GM23338 (cell line): ENCODE measurements around the gene PGM1. TPM values are rescaled to one million over a fixed set of nuclear protein-coding genes. Genes with fewer than 3 reads are reported as not detected.

Experiments
- ATAC-seq: fragments of 200-7000 bp; cut with Tn5 transposase; 3 replicates; pipeline ENCODE4 v1.9.1; 2020
- DNase-seq: peaks from one replicate; pipeline ENCODE4 v3.0.0-alpha.2; 2015; ENCODE audit warnings: low spot score
- H2AFZ ChIP-seq: fragments of 200-600 bp; sonication (generic); 2 replicates; pipeline ENCODE4 v1.8.0; 2016; ENCODE audit warnings: antibody characterized with exemption, mild to moderate bottlenecking, moderate library complexity
- H3F3A ChIP-seq: fragments of 200-600 bp; sonication (generic); replicated peaks from 2 replicates; pipeline ENCODE4 v1.8.0; 2017; ENCODE audit warnings: antibody characterized with exemption, mixed run types, low read depth
- H3K27ac ChIP-seq: fragments of 200-600 bp; sonication (generic); 2 replicates; pipeline ENCODE4 v1.6.1; 2016; ENCODE audit warnings: low read depth
- H3K27me3 ChIP-seq: fragments of 200-600 bp; sonication (generic); 2 replicates; pipeline ENCODE4 v1.8.0; 2016; ENCODE audit warnings: mild to moderate bottlenecking, mixed run types, moderate library complexity; ENCODE audit not compliant: insufficient read depth
- H3K36me3 ChIP-seq: fragments of 200-600 bp; sonication (generic); 2 replicates; pipeline ENCODE4 v1.8.0; 2016; ENCODE audit warnings: mild to moderate bottlenecking; ENCODE audit not compliant: insufficient read depth
- H3K4me1 ChIP-seq: fragments of 200-600 bp; sonication (generic); 2 replicates; pipeline ENCODE4 v1.8.0; 2016; ENCODE audit warnings: mild to moderate bottlenecking, moderate library complexity; ENCODE audit not compliant: insufficient read depth
- H3K4me2 ChIP-seq: fragments of 200-600 bp; sonication (generic); 2 replicates; pipeline ENCODE4 v1.7.1; 2017; ENCODE audit warnings: mixed run types
- H3K4me3 ChIP-seq: fragments of 200-600 bp; sonication (generic); 2 replicates; pipeline ENCODE4 v1.6.1; 2016; ENCODE audit warnings: mixed run types
- H3K79me2 ChIP-seq: fragments of 200-600 bp; sonication (generic); replicated peaks from 2 replicates; pipeline ENCODE4 v1.8.0; 2017; ENCODE audit warnings: mild to moderate bottlenecking; ENCODE audit not compliant: insufficient read depth
- H3K9me2 ChIP-seq: fragments of 200-600 bp; sonication (generic); 2 replicates; pipeline ENCODE4 v1.8.0; 2017; ENCODE audit not compliant: insufficient read depth
- H4K20me1 ChIP-seq: fragments of 200-600 bp; sonication (generic); replicated peaks from 2 replicates; pipeline ENCODE4 v1.8.0; 2017; ENCODE audit warnings: mild to moderate bottlenecking; ENCODE audit not compliant: insufficient read depth
- H3K27ac Mint-ChIP-seq: 2 replicates; pipeline ENCODE4 v1.8.0; 2020; ENCODE audit warnings: inconsistent platforms, mild to moderate bottlenecking, moderate library complexity, mixed read lengths
- H3K27me3 Mint-ChIP-seq: 3 replicates; pipeline ENCODE4 v1.8.0; 2022; ENCODE audit warnings: low read depth, mild to moderate bottlenecking, moderate library complexity, mixed read lengths, inconsistent platforms; ENCODE audit not compliant: insufficient read depth, poor library complexity
- H3K36me3 Mint-ChIP-seq: 3 replicates; pipeline ENCODE4 v1.8.0; 2021; ENCODE audit warnings: low read depth, mild to moderate bottlenecking, inconsistent platforms, moderate library complexity, mixed read lengths
- H3K4me1 Mint-ChIP-seq: 3 replicates; pipeline ENCODE4 v1.8.0; 2020; ENCODE audit warnings: mild to moderate bottlenecking, inconsistent platforms, mixed read lengths
- H3K4me3 Mint-ChIP-seq: 3 replicates; pipeline ENCODE4 v1.8.0; 2021; ENCODE audit warnings: moderate library complexity, mild to moderate bottlenecking, inconsistent platforms, mixed read lengths
- H3K9me3 Mint-ChIP-seq: 3 replicates; pipeline ENCODE4 v1.8.0; 2020; ENCODE audit warnings: moderate library complexity, mild to moderate bottlenecking, inconsistent platforms, mixed read lengths
- CREB1 ChIP-seq: fragments of 250-450 bp; sonication (Bioruptor Pico); IDR thresholded peaks from 2 replicates; pipeline ENCODE4 v1.5.0; 2020; ENCODE audit warnings: low read depth, mild to moderate bottlenecking, moderate library complexity
- ETS1 ChIP-seq: IDR thresholded peaks from 2 replicates; pipeline ENCODE4 v1.6.1; 2016; ENCODE audit warnings: antibody characterized with exemption
- EZH2 ChIP-seq: fragments of 200-600 bp; sonication (generic); IDR thresholded peaks from one replicate; pipeline ENCODE4 v1.8.0; 2017; ENCODE audit warnings: antibody characterized with exemption, mild to moderate bottlenecking, low read depth; ENCODE audit not compliant: unreplicated experiment
- EZH2phosphoT487 ChIP-seq: fragments of 200-600 bp; sonication (generic); IDR thresholded peaks from one replicate; pipeline ENCODE4 v1.8.1; 2018; ENCODE audit warnings: antibody characterized with exemption; ENCODE audit not compliant: unreplicated experiment
- JUNB ChIP-seq: IDR thresholded peaks from one replicate; pipeline ENCODE4 v1.6.1; 2016; ENCODE audit warnings: antibody characterized with exemption; ENCODE audit not compliant: unreplicated experiment
- NANOG ChIP-seq: IDR thresholded peaks from 2 replicates; pipeline ENCODE4 v1.6.1; 2016; ENCODE audit warnings: antibody characterized with exemption, borderline replicate concordance
- POLR2AphosphoS5 ChIP-seq: IDR thresholded peaks from 2 replicates; pipeline ENCODE4 v1.6.1; 2016; ENCODE audit warnings: antibody characterized with exemption, low read depth
- REST ChIP-seq: IDR thresholded peaks from one replicate; pipeline ENCODE4 v1.6.1; 2018; ENCODE audit warnings: antibody characterized with exemption; ENCODE audit not compliant: unreplicated experiment
- STAT1 ChIP-seq: IDR thresholded peaks from one replicate; pipeline ENCODE4 v1.6.1; 2016; ENCODE audit warnings: antibody characterized with exemption; ENCODE audit not compliant: unreplicated experiment
- ZNF114 ChIP-seq: fragments of 250-450 bp; sonication (Bioruptor Pico); IDR thresholded peaks from 2 replicates; pipeline ENCODE4 v1.5.0; 2020; ENCODE audit warnings: mild to moderate bottlenecking, moderate library complexity
- ZNF331 ChIP-seq: fragments of 250-450 bp; sonication (Bioruptor Pico); IDR thresholded peaks from 2 replicates; pipeline ENCODE4 v1.5.0; 2020; ENCODE audit warnings: low read depth, mild to moderate bottlenecking, moderate library complexity
- ZNF462 ChIP-seq: fragments of 250-450 bp; sonication (Bioruptor Pico); IDR thresholded peaks from 2 replicates; pipeline ENCODE4 v1.5.0; 2020; ENCODE audit warnings: mild to moderate bottlenecking, moderate library complexity
- polyA plus RNA-seq: library from polyadenylated mRNA; unstranded; fragments of >200 nt; fragmentation: Nextera tagmentation; extraction: Ambion mirVana; gene quantifications from 2 replicates; pipeline ENCODE4 v1.2.1, GENCODE V29; 2016
- total RNA-seq: library from RNA; depleted of rRNA; stranded (reverse); fragments of >200 nt; shearing (Covaris generic); gene quantifications from 2 replicates; pipeline ENCODE4 v1.2.3, GENCODE V29; 2014
- TF ChIP-seq, protein P1 (sequence below), 2 experiments: fragments of 200-600 bp in 1 of 2; sonication (generic) in 1 of 2; conservative IDR thresholded peaks; 2 replicates each; pipeline versions ENCODE4 v1.5.1 to v1.6.1; 2016 to 2017; ENCODE audit warnings: antibody characterized with exemption in 2 of 2, low read depth in 2 of 2, mild to moderate bottlenecking in 2 of 2, moderate library complexity in 1 of 2

PGM1 gene
- total and polyA plus RNA-seq, 2 experiments from 2014 or later, result 20.9 to 71.9 TPM

DNA sequence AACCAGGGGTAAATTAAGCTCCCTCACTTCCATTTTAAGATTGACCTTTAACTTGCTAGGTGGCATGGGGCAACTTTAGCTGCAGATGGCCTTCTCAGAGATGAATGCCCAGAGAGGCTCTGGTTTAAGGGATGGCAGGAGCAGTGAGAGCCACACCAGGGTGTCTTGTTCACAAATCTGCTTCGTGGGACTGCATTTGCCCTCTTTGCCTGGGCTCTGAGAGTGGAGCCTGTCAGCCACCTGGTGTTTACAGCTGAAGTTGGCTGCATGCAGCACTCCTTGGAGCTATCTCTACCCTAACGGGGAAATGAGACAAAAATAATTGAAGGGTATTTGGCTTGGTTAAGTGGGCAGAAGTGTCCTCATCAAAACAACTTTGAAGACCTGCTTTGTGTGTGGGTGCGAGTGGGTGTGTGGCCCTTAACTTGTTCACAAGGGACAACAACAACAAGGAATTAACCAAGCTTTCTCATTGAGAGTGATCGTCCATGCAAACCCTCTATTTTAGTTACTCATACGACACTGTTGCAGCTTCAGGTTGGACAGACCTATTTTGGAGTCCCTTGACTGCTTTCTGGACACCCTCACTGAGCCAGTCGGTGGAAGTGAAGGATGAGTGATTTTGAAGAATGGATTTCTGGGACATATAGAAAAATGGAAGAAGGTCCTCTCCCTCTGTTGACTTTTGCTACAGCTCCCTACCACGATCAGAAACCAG lies 29.8 kb downstream of the PGM1 start:
- Histone ChIP-seq H3K9me2 (peaks cover 5% of the 10 kb centered on the region; the same call in 1 of the 2 replicates), H2AFZ (no peak overlapping the region), H3K27me3 (no peaks in the 10 kb centered on the region), H3K79me2 (no peaks in the 10 kb centered on the region), H3K4me1 (peaks cover 18% of the 10 kb centered on the region), H3K27ac (no peak overlapping the region), H3K4me2 (no peak overlapping the region), H4K20me1 (0 out of 2 replicates have a peak, but pooled peaks cover 3% of the 10 kb centered on the region), H3F3A (no peaks in the 10 kb centered on the region), H3K36me3 (no peaks in the 10 kb centered on the region), H3K4me3 (no peak overlapping the region)
- Mint-ChIP-seq H3K27ac (no peak overlapping the region), H3K9me3 (no peaks in the 10 kb centered on the region), H3K36me3 (no peaks in the 10 kb centered on the region), H3K4me3 (no peak overlapping the region), H3K27me3 (peaks cover 3% of the 10 kb centered on the region), H3K4me1 (peaks cover 21% of the 10 kb centered on the region; the same call in 2 of the 3 replicates)
- DNase-seq (no peak), ATAC-seq (peak; percentile 74)
- no peak for TF ChIP-seq POLR2AphosphoS5
- no peak for TF ChIP-seq ZNF331 (CRISPR knock-in tag)
- TF ChIP-seq ZNF462 (CRISPR knock-in tag), result no peak
- no peak for TF ChIP-seq ZNF114
- TF ChIP-seq NANOG, result no peak
- no peak for TF ChIP-seq STAT1
- TF ChIP-seq, protein P1, sequence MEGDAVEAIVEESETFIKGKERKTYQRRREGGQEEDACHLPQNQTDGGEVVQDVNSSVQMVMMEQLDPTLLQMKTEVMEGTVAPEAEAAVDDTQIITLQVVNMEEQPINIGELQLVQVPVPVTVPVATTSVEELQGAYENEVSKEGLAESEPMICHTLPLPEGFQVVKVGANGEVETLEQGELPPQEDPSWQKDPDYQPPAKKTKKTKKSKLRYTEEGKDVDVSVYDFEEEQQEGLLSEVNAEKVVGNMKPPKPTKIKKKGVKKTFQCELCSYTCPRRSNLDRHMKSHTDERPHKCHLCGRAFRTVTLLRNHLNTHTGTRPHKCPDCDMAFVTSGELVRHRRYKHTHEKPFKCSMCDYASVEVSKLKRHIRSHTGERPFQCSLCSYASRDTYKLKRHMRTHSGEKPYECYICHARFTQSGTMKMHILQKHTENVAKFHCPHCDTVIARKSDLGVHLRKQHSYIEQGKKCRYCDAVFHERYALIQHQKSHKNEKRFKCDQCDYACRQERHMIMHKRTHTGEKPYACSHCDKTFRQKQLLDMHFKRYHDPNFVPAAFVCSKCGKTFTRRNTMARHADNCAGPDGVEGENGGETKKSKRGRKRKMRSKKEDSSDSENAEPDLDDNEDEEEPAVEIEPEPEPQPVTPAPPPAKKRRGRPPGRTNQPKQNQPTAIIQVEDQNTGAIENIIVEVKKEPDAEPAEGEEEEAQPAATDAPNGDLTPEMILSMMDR (conservative IDR thresholded peaks at IDR 0.05; ENCODE audit: low read depth in 2 of 2), result no peak; a peak in 1 of 4 replicates
- no peak for TF ChIP-seq EZH2
- no peak for TF ChIP-seq EZH2phosphoT487
- TF ChIP-seq REST, result no peak
- TF ChIP-seq ETS1, result no peak
- no peak for TF ChIP-seq JUNB
- no peak for TF ChIP-seq CREB1 (CRISPR knock-in tag)
